Kidney epithelial cell (primary cell): Measurements from ENCODE around the gene KDM6A. TPM values are rescaled to one million over a fixed set of nuclear protein-coding genes. Genes with fewer than 3 reads are reported as not detected.

Experiments used
- DNase-seq: peaks from one replicate; pipeline ENCODE4 v3.0.0-alpha.2; 2010; ENCODE audit warnings: low read depth
- H3K27me3 ChIP-seq: 2 replicates; pipeline ENCODE4 v1.6.0; 2011; ENCODE audit warnings: low read length; ENCODE audit not compliant: control insufficient read depth, insufficient read depth
- H3K36me3 ChIP-seq: 2 replicates; pipeline ENCODE4 v1.5.1; 2011; ENCODE audit warnings: low read length; ENCODE audit not compliant: control insufficient read depth, insufficient read depth
- H3K4me3 ChIP-seq: 2 replicates; pipeline ENCODE4 v1.5.1; 2011; ENCODE audit warnings: low read depth, mild to moderate bottlenecking, control low read depth, low read length
- CTCF ChIP-seq: IDR thresholded peaks from 2 replicates; pipeline ENCODE4 v1.5.1; 2011; ENCODE audit warnings: mild to moderate bottlenecking, moderate library complexity, low read length, control low read depth, inconsistent platforms; ENCODE audit not compliant: insufficient read depth, poor library complexity, severe bottlenecking
- total RNA-seq: library from RNA; depleted of rRNA; stranded (reverse); fragments of >200 nt; gene quantifications from 2 replicates; pipeline ENCODE4 v1.2.3, GENCODE V29; 2015

KDM6A gene
- total RNA-seq, 1 donor from 2014 or later: 13.7 TPM

GRCh38 chrX:45138525-45138924, 265.5 kb downstream of the KDM6A start:
- no peak for TF ChIP-seq CTCF
- H3K4me3 ChIP-seq: no peak overlapping the region
- H3K36me3 ChIP-seq: no peaks in the 10 kb centered on the region
- H3K27me3 ChIP-seq: no peaks in the 10 kb centered on the region
- no peak for DNase-seq

GRCh38 chrX:45140812-45141211, 267.8 kb downstream of the KDM6A start:
- Histone ChIP-seq H3K36me3 (no peaks in the 10 kb centered on the region), H3K4me3 (no peak overlapping the region), H3K27me3 (no peaks in the 10 kb centered on the region)
- TF ChIP-seq CTCF: no peak
- no peak for DNase-seq

- no peaks in the 10 kb centered on the region for H3K27me3 ChIP-seq
- H3K36me3 ChIP-seq: no peaks in the 10 kb centered on the region
- TF ChIP-seq CTCF: no peak
- H3K4me3 ChIP-seq: no peak overlapping the region
- DNase-seq: no peak
These were observed 269.2 kb downstream of the KDM6A start for GRCh38 chrX:45142185-45142584.

- no peaks in the 10 kb centered on the region for H3K27me3 ChIP-seq
- H3K36me3 ChIP-seq: no peaks in the 10 kb centered on the region
- TF ChIP-seq CTCF: no peak
- H3K4me3 ChIP-seq: no peak overlapping the region
- DNase-seq: no peak
These were observed 270.5 kb downstream of the KDM6A start for GRCh38 chrX:45143455-45143854.

GRCh38 chrX:45145492-45146215, 272.7 kb downstream of the KDM6A start:
- Histone ChIP-seq H3K27me3 (no peaks in the 10 kb centered on the region), H3K36me3 (no peaks in the 10 kb centered on the region), H3K4me3 (no peak overlapping the region)
- TF ChIP-seq CTCF: no peak
- no peak for DNase-seq

GRCh38 chrX:45150821-45151220, 277.8 kb downstream of the KDM6A start:
- peaks cover 2% of the 10 kb centered on the region for H3K27me3 ChIP-seq
- H3K36me3 ChIP-seq: no peaks in the 10 kb centered on the region
- DNase-seq: no peak
- TF ChIP-seq CTCF: no peak
- H3K4me3 ChIP-seq: no peak overlapping the region
